Measurements from ENCODE around the gene ADGRA1.

GRCh38 chr10:133158437-133158755 is 70.7 kb downstream of the ADGRA1 start:
- no peak for TF ChIP-seq MAFK (IDR thresholded peaks at IDR 0.05; ENCODE audit: partially characterized antibody)
- TF ChIP-seq KDM1A (IDR thresholded peaks at IDR 0.05; ENCODE audit: low read depth): no peak
- TF ChIP-seq RAD21 (conservative IDR thresholded peaks at IDR 0.05 in 1 of 2, IDR thresholded peaks at IDR 0.05 in 1 of 2): no peak
- no peak for TF ChIP-seq POLR2A (IDR thresholded peaks at IDR 0.05; ENCODE audit: low read length)
- TF ChIP-seq USF2 (IDR thresholded peaks at IDR 0.05): no peak
- TF ChIP-seq JUNB (IDR thresholded peaks at IDR 0.05): no peak
- no peak for TF ChIP-seq RARB (CRISPR knock-in tag; IDR thresholded peaks at IDR 0.05)
- TF ChIP-seq KDM5A (IDR thresholded peaks at IDR 0.05): no peak
- no peak for TF ChIP-seq CTCF (IDR thresholded peaks at IDR 0.05)
- TF ChIP-seq BHLHE40 (IDR thresholded peaks at IDR 0.05; ENCODE audit: low read depth, low read length): no peak
